K562 (cell line): Measurements from ENCODE around the gene THOP1. TPM values are rescaled to one million over a fixed set of nuclear protein-coding genes. Genes with fewer than 3 reads are reported as not detected.

Experiments used
- ARID1B ChIP-seq: fragments of 450-650 bp; IDR thresholded peaks from 2 replicates; pipeline ENCODE4 v1.6.1; 2016; ENCODE audit warnings: antibody characterized with exemption, mild to moderate bottlenecking, inconsistent platforms
- BDP1 ChIP-seq: IDR thresholded peaks from 3 replicates; pipeline ENCODE4 v1.6.1; 2011; ENCODE audit not compliant: insufficient read length, insufficient read depth
- BMI1 ChIP-seq: fragments of 150-350 bp; IDR thresholded peaks from 2 replicates; pipeline ENCODE4 v1.6.1; 2014; ENCODE audit warnings: low read length
- CHCHD3 ChIP-seq: fragments of 250-450 bp; sonication (Bioruptor Pico); IDR thresholded peaks from 2 replicates; pipeline ENCODE4 v2.1.2; 2022; ENCODE audit warnings: mild to moderate bottlenecking
- CHD4 ChIP-seq: fragments of 200-600 bp; sonication (generic); IDR thresholded peaks from 3 replicates; pipeline ENCODE4 v1.6.1; 2012; ENCODE audit warnings: low read depth, mild to moderate bottlenecking, mixed read lengths, low read length, inconsistent platforms; ENCODE audit not compliant: insufficient read depth, insufficient replicate concordance, poor library complexity, severe bottlenecking
- EP300 ChIP-seq: IDR thresholded peaks from 2 replicates; pipeline ENCODE4 v1.6.1; 2012; ENCODE audit warnings: low read length, improper control_type of control experiment
- EZH2 ChIP-seq: IDR thresholded peaks from 2 replicates; pipeline ENCODE4 v1.6.1; 2012; ENCODE audit warnings: low read depth, mild to moderate bottlenecking, inconsistent platforms, low read length, borderline replicate concordance
- FOXJ3 ChIP-seq: sonication (generic); formaldehyde crosslinking; IDR thresholded peaks from 2 replicates; pipeline ENCODE4 v1.4.0; 2020; ENCODE audit warnings: mild to moderate bottlenecking, missing genetic modification reagents
- KDM4B ChIP-seq, 2 experiments: fragments of 450-650 bp in 1 of 2; sonication (generic) in 1 of 2; IDR thresholded peaks; 2 replicates each; pipeline ENCODE4 v1.6.1; 2016 to 2017; ENCODE audit warnings: borderline replicate concordance in 2 of 2, antibody characterized with exemption in 1 of 2, low read depth in 1 of 2, mild to moderate bottlenecking in 1 of 2
- KHSRP ChIP-seq: fragments of 450-650 bp; IDR thresholded peaks from 2 replicates; pipeline ENCODE4 v1.6.1; 2017
- MCM2 ChIP-seq: fragments of 450-650 bp; IDR thresholded peaks from 2 replicates; pipeline ENCODE4 v1.6.1; 2017; ENCODE audit warnings: low read depth, mild to moderate bottlenecking
- NFRKB ChIP-seq: fragments of 450-650 bp; IDR thresholded peaks from 2 replicates; pipeline ENCODE4 v1.6.1; 2016; ENCODE audit warnings: low read depth
- NFXL1 ChIP-seq: fragments of 450-650 bp; formaldehyde crosslinking; IDR thresholded peaks from 2 replicates; pipeline ENCODE4 v1.4.0; 2021; ENCODE audit warnings: mild to moderate bottlenecking
- PHB ChIP-seq: fragments of 250-450 bp; sonication (Bioruptor Pico); IDR thresholded peaks from 2 replicates; pipeline ENCODE4 v1.5.0; 2021
- POLR2AphosphoS5 ChIP-seq: IDR thresholded peaks from 2 replicates; pipeline ENCODE4 v1.6.1; 2011; ENCODE audit warnings: mild to moderate bottlenecking, low read depth, low read length, moderate library complexity; ENCODE audit not compliant: control insufficient read depth, insufficient read depth
- POLR3G ChIP-seq: IDR thresholded peaks from 2 replicates; pipeline ENCODE4 v1.6.1; 2011; ENCODE audit not compliant: insufficient read length, insufficient replicate concordance; ENCODE audit errors: extremely low read depth
- RB1 ChIP-seq: fragments of 450-650 bp; IDR thresholded peaks from 2 replicates; pipeline ENCODE4 v1.6.1; 2017; ENCODE audit warnings: low read depth, mild to moderate bottlenecking
- SMAD1 ChIP-seq: fragments of 150-350 bp; IDR thresholded peaks from 2 replicates; pipeline ENCODE4 v1.6.1; 2014; ENCODE audit warnings: low read length, low read depth; ENCODE audit not compliant: partially characterized antibody
- ZNF140 ChIP-seq: fragments of 250-450 bp; sonication (Bioruptor Pico); IDR thresholded peaks from 2 replicates; pipeline ENCODE4 v1.8.0; 2021; ENCODE audit warnings: moderate library complexity, mild to moderate bottlenecking, inconsistent platforms
- ZNF224 ChIP-seq: sonication (generic); formaldehyde crosslinking; IDR thresholded peaks from 2 replicates; pipeline ENCODE4 v1.8.0; 2022; ENCODE audit warnings: mild to moderate bottlenecking, missing genetic modification reagents
- ZNF232 ChIP-seq: sonication (generic); formaldehyde crosslinking; IDR thresholded peaks from 2 replicates; pipeline ENCODE4 v1.8.0; 2022; ENCODE audit warnings: mild to moderate bottlenecking, missing genetic modification reagents
- ZNF347 ChIP-seq: fragments of 450-650 bp; formaldehyde crosslinking; IDR thresholded peaks from 2 replicates; pipeline ENCODE4 v1.4.0; 2020; ENCODE audit warnings: low read depth, mild to moderate bottlenecking, moderate library complexity
- ZNF586 ChIP-seq: fragments of 450-650 bp; formaldehyde crosslinking; conservative IDR thresholded peaks from 2 replicates; pipeline ENCODE4 v1.4.0; 2020; ENCODE audit warnings: mild to moderate bottlenecking, moderate library complexity
- ZNF707 ChIP-seq: fragments of 250-450 bp; sonication (Bioruptor Pico); conservative IDR thresholded peaks from 2 replicates; pipeline ENCODE4 v1.8.0; 2022; ENCODE audit warnings: inconsistent platforms, mild to moderate bottlenecking, moderate library complexity
- ZNF717 ChIP-seq: fragments of 250-450 bp; sonication (Bioruptor Pico); IDR thresholded peaks from 2 replicates; pipeline ENCODE4 v1.5.0; 2021
- polyA plus RNA-seq, 8 experiments: library from polyadenylated mRNA; depleted of rRNA in 4 of 8; stranded (reverse) in 5 of 8; unstranded in 3 of 8; fragments of >200 nt; fragmentation: Nextera tagmentation in 2 of 8; fragmentation: Illumina TruSeq in 1 of 8; extraction: Ambion mirVana in 2 of 8; extraction: Trizol in 1 of 8; gene quantifications; 2 replicates each; pipeline versions ENCODE4 v1.2.1 to v1.2.3, GENCODE V29; 2011 to 2014; ENCODE audit warnings: inconsistent platforms in 1 of 8, missing spikeins in 1 of 8
- total RNA-seq, 7 experiments: library from RNA; depleted of rRNA in 6 of 7; stranded (reverse); fragments of >200 nt in 6 of 7; fragmentation: Illumina TruSeq in 2 of 7; extraction: Trizol in 2 of 7; gene quantifications; 2 replicates each; pipeline versions ENCODE4 v1.2.1 to v1.2.3, GENCODE V29; 2011 to 2021; ENCODE audit warnings: low replicate concordance in 1 of 7
- TF ChIP-seq, protein P1 (sequence below): fragments of 250-450 bp; sonication (Bioruptor Pico); IDR thresholded peaks from 2 replicates; pipeline ENCODE4 v1.8.0; 2022; ENCODE audit warnings: inconsistent platforms
- TF ChIP-seq, protein P2 (sequence below): sonication (generic); formaldehyde crosslinking; IDR thresholded peaks from 2 replicates; pipeline ENCODE4 v1.8.0; 2023; ENCODE audit warnings: mild to moderate bottlenecking, missing genetic modification reagents

The THOP1 gene
- total and polyA plus RNA-seq, 9 of the 15 experiments (the other 6 are each of a cell fraction or from before 2014, with no cell fraction given) = 1.3 to 255 (median 96.1) TPM

DNA sequence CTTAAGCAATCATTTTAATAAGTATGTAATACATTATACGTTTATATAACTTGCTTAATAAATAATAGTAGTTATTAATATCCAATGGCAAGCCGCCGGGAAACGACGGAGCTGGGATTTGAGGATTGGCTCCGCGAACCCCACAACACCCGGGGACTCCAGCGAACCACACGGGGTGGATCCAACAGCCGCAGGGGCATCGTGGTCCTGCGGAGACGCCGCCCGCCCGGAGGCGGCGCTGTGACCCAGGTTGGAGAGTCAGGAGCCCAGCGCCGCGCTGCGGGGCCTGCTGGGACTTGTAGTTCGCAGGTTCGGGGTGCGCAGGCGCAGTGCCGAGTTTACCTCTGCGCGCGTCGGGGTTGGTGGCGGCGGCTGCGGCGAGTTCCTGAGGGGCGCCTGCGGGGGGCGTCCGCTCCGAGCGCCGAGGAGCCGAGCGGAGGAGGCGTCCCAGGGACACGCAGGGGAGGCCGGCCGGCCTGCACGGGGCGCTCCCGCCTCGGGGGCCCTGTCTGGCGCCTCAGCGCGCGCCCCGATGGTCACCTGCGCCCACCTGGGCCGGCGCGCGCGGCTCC lies 34.3 kb downstream of the THOP1 start, which contains the start of gene ZNF554 (continued):
- TF ChIP-seq POLR2AphosphoS5 (no peak), EP300 (peak; percentile 45; the same call in 1 of the 2 replicates), BDP1 (no peak), RB1 (peak; percentile 97), ZNF232 (CRISPR knock-in tag) (no peak), ZNF707 (no peak), CHCHD3 (CRISPR knock-in tag) (no peak), ARID1B (no peak), NFRKB (no peak), FOXJ3 (CRISPR knock-in tag) (no peak), KHSRP (no peak), CHD4 (no peak), BMI1 (no peak), POLR3G (no peak), KDM4B (IDR thresholded peaks at IDR 0.05; ENCODE audit: borderline replicate concordance in 2 of 2, low read depth in 1 of 2) (0 out of 4 replicates have a peak, but pooled peaks of 1 of the 2 experiments have one; percentile 33), ZNF717 (CRISPR knock-in tag) (no peak), ZNF140 (CRISPR knock-in tag) (no peak), SMAD1 (no peak), ZNF586 (CRISPR knock-in tag) (no peak), EZH2 (no peak), PHB (no peak), ZNF347 (no peak), ZNF224 (CRISPR knock-in tag) (no peak), NFXL1 (CRISPR knock-in tag) (no peak), MCM2 (no peak)
- TF ChIP-seq, protein P1, sequence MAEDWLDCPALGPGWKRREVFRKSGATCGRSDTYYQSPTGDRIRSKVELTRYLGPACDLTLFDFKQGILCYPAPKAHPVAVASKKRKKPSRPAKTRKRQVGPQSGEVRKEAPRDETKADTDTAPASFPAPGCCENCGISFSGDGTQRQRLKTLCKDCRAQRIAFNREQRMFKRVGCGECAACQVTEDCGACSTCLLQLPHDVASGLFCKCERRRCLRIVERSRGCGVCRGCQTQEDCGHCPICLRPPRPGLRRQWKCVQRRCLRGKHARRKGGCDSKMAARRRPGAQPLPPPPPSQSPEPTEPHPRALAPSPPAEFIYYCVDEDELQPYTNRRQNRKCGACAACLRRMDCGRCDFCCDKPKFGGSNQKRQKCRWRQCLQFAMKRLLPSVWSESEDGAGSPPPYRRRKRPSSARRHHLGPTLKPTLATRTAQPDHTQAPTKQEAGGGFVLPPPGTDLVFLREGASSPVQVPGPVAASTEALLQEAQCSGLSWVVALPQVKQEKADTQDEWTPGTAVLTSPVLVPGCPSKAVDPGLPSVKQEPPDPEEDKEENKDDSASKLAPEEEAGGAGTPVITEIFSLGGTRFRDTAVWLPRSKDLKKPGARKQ = no peak
- TF ChIP-seq, protein P2, sequence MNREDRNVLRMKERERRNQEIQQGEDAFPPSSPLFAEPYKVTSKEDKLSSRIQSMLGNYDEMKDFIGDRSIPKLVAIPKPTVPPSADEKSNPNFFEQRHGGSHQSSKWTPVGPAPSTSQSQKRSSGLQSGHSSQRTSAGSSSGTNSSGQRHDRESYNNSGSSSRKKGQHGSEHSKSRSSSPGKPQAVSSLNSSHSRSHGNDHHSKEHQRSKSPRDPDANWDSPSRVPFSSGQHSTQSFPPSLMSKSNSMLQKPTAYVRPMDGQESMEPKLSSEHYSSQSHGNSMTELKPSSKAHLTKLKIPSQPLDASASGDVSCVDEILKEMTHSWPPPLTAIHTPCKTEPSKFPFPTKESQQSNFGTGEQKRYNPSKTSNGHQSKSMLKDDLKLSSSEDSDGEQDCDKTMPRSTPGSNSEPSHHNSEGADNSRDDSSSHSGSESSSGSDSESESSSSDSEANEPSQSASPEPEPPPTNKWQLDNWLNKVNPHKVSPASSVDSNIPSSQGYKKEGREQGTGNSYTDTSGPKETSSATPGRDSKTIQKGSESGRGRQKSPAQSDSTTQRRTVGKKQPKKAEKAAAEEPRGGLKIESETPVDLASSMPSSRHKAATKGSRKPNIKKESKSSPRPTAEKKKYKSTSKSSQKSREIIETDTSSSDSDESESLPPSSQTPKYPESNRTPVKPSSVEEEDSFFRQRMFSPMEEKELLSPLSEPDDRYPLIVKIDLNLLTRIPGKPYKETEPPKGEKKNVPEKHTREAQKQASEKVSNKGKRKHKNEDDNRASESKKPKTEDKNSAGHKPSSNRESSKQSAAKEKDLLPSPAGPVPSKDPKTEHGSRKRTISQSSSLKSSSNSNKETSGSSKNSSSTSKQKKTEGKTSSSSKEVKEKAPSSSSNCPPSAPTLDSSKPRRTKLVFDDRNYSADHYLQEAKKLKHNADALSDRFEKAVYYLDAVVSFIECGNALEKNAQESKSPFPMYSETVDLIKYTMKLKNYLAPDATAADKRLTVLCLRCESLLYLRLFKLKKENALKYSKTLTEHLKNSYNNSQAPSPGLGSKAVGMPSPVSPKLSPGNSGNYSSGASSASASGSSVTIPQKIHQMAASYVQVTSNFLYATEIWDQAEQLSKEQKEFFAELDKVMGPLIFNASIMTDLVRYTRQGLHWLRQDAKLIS = peak; percentile 59; the same call in 1 of the 2 replicates
